GM12864 (cell line): ENCODE measurements around the gene AKAP12.

Experiments used
- DNase-seq: peaks from one replicate; pipeline ENCODE4 v3.0.0-alpha.2; 2011; ENCODE audit warnings: low read depth
- H3K4me3 ChIP-seq: 2 replicates; pipeline ENCODE4 v1.5.1; 2011; ENCODE audit warnings: mild to moderate bottlenecking, low read depth, low read length, control low read depth
- CTCF ChIP-seq: IDR thresholded peaks from 2 replicates; pipeline ENCODE4 v1.5.1; 2011; ENCODE audit warnings: low read depth, mild to moderate bottlenecking, moderate library complexity, low read length, control low read depth, inconsistent platforms; ENCODE audit errors: missing control alignments

AKAP12 gene

DNA sequence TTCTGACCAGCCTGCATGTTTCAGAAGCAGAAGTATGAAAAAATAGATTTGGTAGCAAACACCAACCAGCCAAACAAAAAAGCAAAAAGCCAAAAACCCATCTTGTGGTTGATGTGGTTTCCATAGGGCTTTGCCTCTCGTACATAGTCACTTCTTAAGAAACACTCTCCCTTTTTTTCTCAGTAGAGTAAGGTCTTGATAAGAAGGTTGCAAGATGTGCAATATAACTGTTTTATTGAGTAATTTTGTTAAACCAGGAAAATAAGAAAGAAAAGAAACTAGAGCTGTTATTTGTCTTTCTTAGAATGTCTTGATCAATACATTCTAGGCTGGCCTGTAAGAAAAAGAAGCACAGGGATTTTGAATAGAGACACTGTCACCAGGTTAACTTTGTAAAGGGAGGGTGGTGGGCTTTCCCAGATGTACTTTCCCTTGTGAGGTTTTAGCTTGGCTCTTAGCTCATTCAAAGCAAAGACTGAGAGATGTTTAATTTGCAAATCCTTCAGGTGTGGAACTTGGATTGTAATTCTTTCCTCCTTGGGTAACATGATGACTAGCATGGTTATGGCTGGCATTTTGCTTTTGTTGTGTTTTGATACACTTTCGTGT is 49.7 kb downstream of the AKAP12 start:
- no peak for TF ChIP-seq CTCF
- DNase-seq, result no peak
- H3K4me3 ChIP-seq, result no peak overlapping the region

GRCh38 chr6:151290877-151291721 is 51.3 kb downstream of the AKAP12 start:
- no peak overlapping the region for H3K4me3 ChIP-seq
- no peak for DNase-seq
- no peak for TF ChIP-seq CTCF

DNA sequence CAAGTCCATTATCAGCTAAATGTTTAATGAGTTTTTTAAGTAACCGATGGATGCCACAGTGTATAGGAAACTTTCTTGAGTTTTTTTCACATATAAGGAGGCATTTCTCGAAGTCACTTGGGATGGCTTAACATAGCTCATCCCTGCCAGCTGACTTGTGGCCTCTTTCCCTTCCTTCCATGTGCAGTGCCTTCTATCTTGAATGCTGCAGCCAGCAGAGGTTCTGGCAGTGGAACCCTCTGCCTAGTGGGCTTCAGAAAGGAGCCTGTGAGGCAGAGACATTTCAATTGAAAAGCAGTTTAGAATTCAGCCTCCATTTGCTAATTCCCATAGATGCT is 51.9 kb downstream of the AKAP12 start:
- TF ChIP-seq CTCF, result no peak
- no peak overlapping the region for H3K4me3 ChIP-seq
- no peak for DNase-seq

GRCh38 chr6:151292974-151293687 is 53.4 kb downstream of the AKAP12 start:
- DNase-seq, result no peak
- TF ChIP-seq CTCF, result no peak
- H3K4me3 ChIP-seq, result no peak overlapping the region

DNA sequence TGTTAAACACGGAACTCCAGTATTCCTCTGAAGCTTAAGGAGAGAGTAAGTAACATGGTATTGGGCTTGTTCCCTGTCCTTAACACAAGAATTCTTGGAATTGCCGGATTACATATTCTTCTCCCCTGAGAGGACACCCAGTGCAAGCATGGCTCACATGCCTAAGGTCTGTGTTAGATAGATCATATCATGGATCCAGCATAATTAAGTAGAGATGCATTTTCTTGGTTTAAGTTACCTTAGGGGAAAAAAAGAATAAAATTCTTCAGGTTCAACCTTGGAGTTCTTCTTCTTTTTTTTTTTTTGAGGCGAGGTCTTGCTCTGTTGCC is 53.9 kb downstream of the AKAP12 start:
- TF ChIP-seq CTCF, result no peak
- no peak overlapping the region for H3K4me3 ChIP-seq
- DNase-seq, result no peak

GRCh38 chr6:151294561-151295101 is 54.9 kb downstream of the AKAP12 start:
- TF ChIP-seq CTCF, result no peak
- no peak for DNase-seq

More at GRCh38 chr6:151294561-151295101, 54.9 kb downstream of the AKAP12 start:
- no peak overlapping the region for H3K4me3 ChIP-seq
